ENCODE measurements around the gene SRGAP1. TPM values are rescaled to one million over a fixed set of nuclear protein-coding genes. Genes with fewer than 3 reads are reported as not detected.

The SRGAP1 gene
- polyA plus RNA-seq, 2 donors = 1.4 to 3.2 TPM

DNA sequence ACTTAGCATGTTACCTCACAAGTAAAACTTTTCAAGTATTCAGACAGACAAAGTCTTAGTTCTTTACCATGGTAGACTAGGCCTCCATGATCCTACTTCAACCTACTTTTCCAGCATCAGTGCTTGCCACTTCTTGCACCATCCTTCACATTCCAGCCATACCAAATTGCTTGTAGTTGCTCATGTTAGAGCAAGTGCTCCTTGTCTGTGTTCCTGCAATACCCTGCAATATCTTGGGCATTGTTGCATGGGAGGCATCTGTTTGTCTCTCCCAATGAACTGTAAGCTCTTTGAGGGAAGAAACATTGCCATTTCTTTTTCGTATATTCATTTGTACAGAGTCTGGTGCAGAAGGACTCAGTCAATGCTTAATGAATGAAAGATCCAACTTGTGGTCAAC is 78.0 kb downstream of the SRGAP1 start:
- Histone ChIP-seq H3K27ac (ENCODE audit: low read depth in 2 of 2, low read length in 1 of 2) (no peak overlapping the region), H3K9me3 (ENCODE audit: control insufficient read depth in 2 of 2, insufficient read depth in 1 of 2, low read depth in 1 of 2, low read length in 1 of 2) (no peaks in the 10 kb centered on the region), H3K4me1 (ENCODE audit: control insufficient read depth in 2 of 2, insufficient read depth in 2 of 2, low read length in 1 of 2) (peaks cover 0 to 2% of the 10 kb centered on the region in 2 donors), H3K36me3 (ENCODE audit: control insufficient read depth in 2 of 2, insufficient read depth in 2 of 2, low read length in 1 of 2) (no peaks in the 10 kb centered on the region), H3K27me3 (ENCODE audit: control insufficient read depth in 1 of 2, insufficient read depth in 2 of 2, low read length in 2 of 2) (no peaks in the 10 kb centered on the region), H3K4me3 (ENCODE audit: low read depth in 1 of 2, low read length in 2 of 2) (no peak overlapping the region)
- WGBS, 2 donors = 83 to 88% methylated on average over 1 of the region's 1 CpG

GRCh38 chr12:63924781-63925180 is 80.3 kb downstream of the SRGAP1 start:
- no peak overlapping the region for H3K27ac ChIP-seq (ENCODE audit: low read depth in 2 of 2, low read length in 1 of 2)
- H3K9me3 ChIP-seq (ENCODE audit: control insufficient read depth in 2 of 2, insufficient read depth in 1 of 2, low read depth in 1 of 2, low read length in 1 of 2) = no peaks in the 10 kb centered on the region
- no peaks in the 10 kb centered on the region for H3K36me3 ChIP-seq (ENCODE audit: control insufficient read depth in 2 of 2, insufficient read depth in 2 of 2, low read length in 1 of 2)
- no peaks in the 10 kb centered on the region for H3K4me1 ChIP-seq (ENCODE audit: control insufficient read depth in 2 of 2, insufficient read depth in 2 of 2, low read length in 1 of 2)
- H3K4me3 ChIP-seq (ENCODE audit: low read depth in 1 of 2, low read length in 2 of 2) = no peak overlapping the region
- H3K27me3 ChIP-seq (ENCODE audit: control insufficient read depth in 1 of 2, insufficient read depth in 2 of 2, low read length in 2 of 2) = no peaks in the 10 kb centered on the region
- WGBS, 2 donors = 0 to 63% methylated on average over 1 of the region's 1 CpG

GRCh38 chr12:63927511-63927910 is 83.0 kb downstream of the SRGAP1 start:
- H3K9me3 ChIP-seq (ENCODE audit: control insufficient read depth in 2 of 2, insufficient read depth in 1 of 2, low read depth in 1 of 2, low read length in 1 of 2) = no peaks in the 10 kb centered on the region
- H3K4me3 ChIP-seq (ENCODE audit: low read depth in 1 of 2, low read length in 2 of 2) = no peak overlapping the region
- no peak overlapping the region for H3K27ac ChIP-seq (ENCODE audit: low read depth in 2 of 2, low read length in 1 of 2)
- 95 to 96% methylated on average over 2 of the region's 2 CpGs for WGBS, 2 donors
- no peaks in the 10 kb centered on the region for H3K27me3 ChIP-seq (ENCODE audit: control insufficient read depth in 1 of 2, insufficient read depth in 2 of 2, low read length in 2 of 2)
- no peaks in the 10 kb centered on the region for H3K36me3 ChIP-seq (ENCODE audit: control insufficient read depth in 2 of 2, insufficient read depth in 2 of 2, low read length in 1 of 2)
- H3K4me1 ChIP-seq (ENCODE audit: control insufficient read depth in 2 of 2, insufficient read depth in 2 of 2, low read length in 1 of 2) = no peaks in the 10 kb centered on the region

GRCh38 chr12:63928305-63928704 is 83.8 kb downstream of the SRGAP1 start:
- 78 to 85% methylated on average over 2 of the region's 2 CpGs for WGBS, 2 donors
- Histone ChIP-seq H3K27me3 (ENCODE audit: control insufficient read depth in 1 of 2, insufficient read depth in 2 of 2, low read length in 2 of 2) (no peaks in the 10 kb centered on the region), H3K27ac (ENCODE audit: low read depth in 2 of 2, low read length in 1 of 2) (no peak overlapping the region), H3K4me3 (ENCODE audit: low read depth in 1 of 2, low read length in 2 of 2) (no peak overlapping the region), H3K4me1 (ENCODE audit: control insufficient read depth in 2 of 2, insufficient read depth in 2 of 2, low read length in 1 of 2) (no peaks in the 10 kb centered on the region), H3K36me3 (ENCODE audit: control insufficient read depth in 2 of 2, insufficient read depth in 2 of 2, low read length in 1 of 2) (no peaks in the 10 kb centered on the region), H3K9me3 (ENCODE audit: control insufficient read depth in 2 of 2, insufficient read depth in 1 of 2, low read depth in 1 of 2, low read length in 1 of 2) (no peaks in the 10 kb centered on the region)

GRCh38 chr12:63929426-63929825 is 84.9 kb downstream of the SRGAP1 start:
- no peaks in the 10 kb centered on the region for H3K36me3 ChIP-seq (ENCODE audit: control insufficient read depth in 2 of 2, insufficient read depth in 2 of 2, low read length in 1 of 2)
- H3K9me3 ChIP-seq (ENCODE audit: control insufficient read depth in 2 of 2, insufficient read depth in 1 of 2, low read depth in 1 of 2, low read length in 1 of 2) = no peaks in the 10 kb centered on the region
- no peak overlapping the region for H3K27ac ChIP-seq (ENCODE audit: low read depth in 2 of 2, low read length in 1 of 2)
- H3K4me1 ChIP-seq (ENCODE audit: control insufficient read depth in 2 of 2, insufficient read depth in 2 of 2, low read length in 1 of 2) = no peaks in the 10 kb centered on the region
- WGBS, 2 donors = 74 to 81% methylated on average over 3 of the region's 3 CpGs
- no peaks in the 10 kb centered on the region for H3K27me3 ChIP-seq (ENCODE audit: control insufficient read depth in 1 of 2, insufficient read depth in 2 of 2, low read length in 2 of 2)
- no peak overlapping the region for H3K4me3 ChIP-seq (ENCODE audit: low read depth in 1 of 2, low read length in 2 of 2)

GRCh38 chr12:63930971-63931370 is 86.5 kb downstream of the SRGAP1 start:
- no peaks in the 10 kb centered on the region for H3K9me3 ChIP-seq (ENCODE audit: control insufficient read depth in 2 of 2, insufficient read depth in 1 of 2, low read depth in 1 of 2, low read length in 1 of 2)
- no peaks in the 10 kb centered on the region for H3K27me3 ChIP-seq (ENCODE audit: control insufficient read depth in 1 of 2, insufficient read depth in 2 of 2, low read length in 2 of 2)
- WGBS, 2 donors = 59 to 66% methylated on average over 3 of the region's 3 CpGs
- H3K27ac ChIP-seq (ENCODE audit: low read depth in 2 of 2, low read length in 1 of 2) = no peak overlapping the region
- H3K4me1 ChIP-seq (ENCODE audit: control insufficient read depth in 2 of 2, insufficient read depth in 2 of 2, low read length in 1 of 2) = no peaks in the 10 kb centered on the region
- H3K4me3 ChIP-seq (ENCODE audit: low read depth in 1 of 2, low read length in 2 of 2) = no peak overlapping the region
- H3K36me3 ChIP-seq (ENCODE audit: control insufficient read depth in 2 of 2, insufficient read depth in 2 of 2, low read length in 1 of 2) = no peaks in the 10 kb centered on the region

GRCh38 chr12:63931703-63932102 is 87.2 kb downstream of the SRGAP1 start:
- Histone ChIP-seq H3K36me3 (ENCODE audit: control insufficient read depth in 2 of 2, insufficient read depth in 2 of 2, low read length in 1 of 2) (no peaks in the 10 kb centered on the region), H3K27ac (ENCODE audit: low read depth in 2 of 2, low read length in 1 of 2) (peak overlapping the region in 1 of 2 donors; percentile 70), H3K4me3 (ENCODE audit: low read depth in 1 of 2, low read length in 2 of 2) (no peak overlapping the region), H3K4me1 (ENCODE audit: control insufficient read depth in 2 of 2, insufficient read depth in 2 of 2, low read length in 1 of 2) (no peaks in the 10 kb centered on the region), H3K27me3 (ENCODE audit: control insufficient read depth in 1 of 2, insufficient read depth in 2 of 2, low read length in 2 of 2) (no peaks in the 10 kb centered on the region), H3K9me3 (ENCODE audit: control insufficient read depth in 2 of 2, insufficient read depth in 1 of 2, low read depth in 1 of 2, low read length in 1 of 2) (no peaks in the 10 kb centered on the region)
- 53 to 82% methylated on average over 1 of the region's 1 CpG for WGBS, 2 donors

DNA sequence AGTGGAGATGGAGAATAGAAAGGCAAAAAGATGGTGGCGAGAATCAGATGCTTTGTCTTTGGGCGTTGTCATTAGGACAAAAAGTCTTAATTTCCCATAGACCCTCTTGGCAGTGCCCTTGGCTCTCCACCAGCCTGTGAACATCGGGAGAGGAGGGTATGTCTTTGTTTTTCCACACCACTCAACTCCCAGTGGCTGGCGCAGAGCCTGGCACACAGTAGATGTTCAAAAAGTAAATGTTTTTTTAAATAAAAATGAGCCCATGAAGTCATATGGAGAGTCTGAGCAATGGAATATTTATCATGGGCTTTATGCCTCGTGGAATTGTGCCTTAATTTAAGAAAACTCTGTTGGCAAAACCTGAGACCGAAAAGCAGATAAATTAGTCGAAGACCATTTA is 90.4 kb downstream of the SRGAP1 start:
- H3K4me3 ChIP-seq (ENCODE audit: low read depth in 1 of 2, low read length in 2 of 2) = no peak overlapping the region
- no peaks in the 10 kb centered on the region for H3K9me3 ChIP-seq (ENCODE audit: control insufficient read depth in 2 of 2, insufficient read depth in 1 of 2, low read depth in 1 of 2, low read length in 1 of 2)
- 74 to 75% methylated on average over 7 of the region's 7 CpGs for WGBS, 2 donors
- H3K27me3 ChIP-seq (ENCODE audit: control insufficient read depth in 1 of 2, insufficient read depth in 2 of 2, low read length in 2 of 2) = no peaks in the 10 kb centered on the region
- no peak overlapping the region for H3K27ac ChIP-seq (ENCODE audit: low read depth in 2 of 2, low read length in 1 of 2)
- peaks cover 0 to 4% of the 10 kb centered on the region in 2 donors for H3K4me1 ChIP-seq (ENCODE audit: control insufficient read depth in 2 of 2, insufficient read depth in 2 of 2, low read length in 1 of 2)
- H3K36me3 ChIP-seq (ENCODE audit: control insufficient read depth in 2 of 2, insufficient read depth in 2 of 2, low read length in 1 of 2) = no peaks in the 10 kb centered on the region

DNA sequence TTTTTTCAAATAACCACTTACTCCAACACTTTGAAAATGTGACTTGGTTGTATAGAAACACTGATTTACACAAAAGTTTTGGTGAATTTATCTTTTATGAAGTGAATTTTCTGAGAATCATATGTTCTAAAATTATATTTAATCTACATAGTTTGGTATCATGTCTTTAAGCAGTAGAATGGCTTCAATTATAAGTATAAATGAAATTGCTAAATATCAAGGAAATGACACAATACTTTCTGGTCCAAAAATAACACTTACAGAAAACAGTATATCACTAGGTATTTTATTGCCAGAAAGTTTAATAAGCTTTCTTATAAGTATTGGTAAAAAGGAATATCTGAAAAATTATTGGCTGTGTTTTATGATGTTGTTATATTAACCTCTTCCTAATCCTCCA is 90.9 kb downstream of the SRGAP1 start:
- Histone ChIP-seq H3K4me3 (ENCODE audit: low read depth in 1 of 2, low read length in 2 of 2) (no peak overlapping the region), H3K4me1 (ENCODE audit: control insufficient read depth in 2 of 2, insufficient read depth in 2 of 2, low read length in 1 of 2) (peaks cover 0 to 4% of the 10 kb centered on the region in 2 donors), H3K27me3 (ENCODE audit: control insufficient read depth in 1 of 2, insufficient read depth in 2 of 2, low read length in 2 of 2) (no peaks in the 10 kb centered on the region), H3K27ac (ENCODE audit: low read depth in 2 of 2, low read length in 1 of 2) (no peak overlapping the region), H3K36me3 (ENCODE audit: control insufficient read depth in 2 of 2, insufficient read depth in 2 of 2, low read length in 1 of 2) (no peaks in the 10 kb centered on the region), H3K9me3 (ENCODE audit: control insufficient read depth in 2 of 2, insufficient read depth in 1 of 2, low read depth in 1 of 2, low read length in 1 of 2) (no peaks in the 10 kb centered on the region)

GRCh38 chr12:63937378-63938316 is 93.1 kb downstream of the SRGAP1 start:
- Histone ChIP-seq H3K4me3 (ENCODE audit: low read depth in 1 of 2, low read length in 2 of 2) (no peak overlapping the region), H3K36me3 (ENCODE audit: control insufficient read depth in 2 of 2, insufficient read depth in 2 of 2, low read length in 1 of 2) (no peaks in the 10 kb centered on the region), H3K4me1 (ENCODE audit: control insufficient read depth in 2 of 2, insufficient read depth in 2 of 2, low read length in 1 of 2) (peaks cover 0 to 4% of the 10 kb centered on the region in 2 donors), H3K27ac (ENCODE audit: low read depth in 2 of 2, low read length in 1 of 2) (no peak overlapping the region), H3K27me3 (ENCODE audit: control insufficient read depth in 1 of 2, insufficient read depth in 2 of 2, low read length in 2 of 2) (no peaks in the 10 kb centered on the region), H3K9me3 (ENCODE audit: control insufficient read depth in 2 of 2, insufficient read depth in 1 of 2, low read depth in 1 of 2, low read length in 1 of 2) (no peaks in the 10 kb centered on the region)
- WGBS, 2 donors = 78 to 87% methylated on average over 12 of the region's 12 CpGs

All from esophagus (tissue), 2 donors.